ENCODE results near the gene SLC12A7. TPM values are rescaled to one million over a fixed set of nuclear protein-coding genes. Genes with fewer than 3 reads are reported as not detected.
"Not testable (repeated sequence)": the region's sequence is repeated elsewhere in the genome, so short reads cannot be mapped to it uniquely, and the experiment has no call there.

Gene SLC12A7
- total RNA-seq, 4 donors from 2014 or later, result 10.6 to 32.2 (median 18.1) TPM

- WGBS, 2 donors, result 78 to 85% methylated on average over 25 to 28 of the region's 28 CpGs
- H3K4me3 ChIP-seq (ENCODE audit: low read depth, poor library complexity, severe bottlenecking), result no peak overlapping the region
- intact Hi-C loops (cut with DNase I; ENCODE audit: low total_unique reads), result no loop called here
- peak in 1 of 2 donors; percentile 93 for DNase-seq (ENCODE audit: low spot score in 2 of 2)
- TF ChIP-seq CTCF (IDR thresholded peaks at IDR 0.05) (no peak), POLR2A (IDR thresholded peaks at IDR 0.05) (no peak)
Observed at GRCh38 chr5:1098986-1099597, 12.8 kb downstream of the SLC12A7 start.

- H3K4me3 ChIP-seq (ENCODE audit: low read depth, poor library complexity, severe bottlenecking); DNase-seq (ENCODE audit: low spot score in 2 of 2); intact Hi-C loops (cut with DNase I; ENCODE audit: low total_unique reads): not testable (repeated sequence)
- 81 to 82% methylated on average over 6 to 7 of the region's 7 CpGs for WGBS, 2 donors
Observed at GRCh38 chr5:1097988-1098385, 13.9 kb downstream of the SLC12A7 start.

GRCh38 chr5:1097381-1097987 lies 14.4 kb downstream of the SLC12A7 start:
- no peak for TF ChIP-seq POLR2A (IDR thresholded peaks at IDR 0.05)
- intact Hi-C loops (cut with DNase I; ENCODE audit: low total_unique reads), result no loop called here
- WGBS, 2 donors, result 79 to 81% methylated on average over 22 of the region's 22 CpGs
- H3K4me3 ChIP-seq (ENCODE audit: low read depth, poor library complexity, severe bottlenecking), result no peak overlapping the region
- DNase-seq (ENCODE audit: low spot score in 2 of 2), result no peak

- 74 to 83% methylated on average over 10 of the region's 10 CpGs for WGBS, 2 donors
- no peak for DNase-seq (ENCODE audit: low spot score in 2 of 2)
- TF ChIP-seq POLR2A (IDR thresholded peaks at IDR 0.05) (no peak), CTCF (IDR thresholded peaks at IDR 0.05) (no peak)
- no peak overlapping the region for H3K4me3 ChIP-seq (ENCODE audit: low read depth, poor library complexity, severe bottlenecking)
- intact Hi-C loops (cut with DNase I; ENCODE audit: low total_unique reads), result no loop called here
Observed at GRCh38 chr5:1096838-1097237, 15.0 kb downstream of the SLC12A7 start.

- WGBS, 2 donors, result 90 to 91% methylated on average over 11 of the region's 11 CpGs
- intact Hi-C loops (cut with DNase I; ENCODE audit: low total_unique reads), result no loop called here
- H3K4me3 ChIP-seq (ENCODE audit: low read depth, poor library complexity, severe bottlenecking), result no peak overlapping the region
- TF ChIP-seq POLR2A (IDR thresholded peaks at IDR 0.05), result no peak
- DNase-seq (ENCODE audit: low spot score in 2 of 2), result no peak
Observed at GRCh38 chr5:1095990-1096363, 15.9 kb downstream of the SLC12A7 start.

GRCh38 chr5:1095302-1095989 lies 16.4 kb downstream of the SLC12A7 start:
- intact Hi-C loops (cut with DNase I; ENCODE audit: low total_unique reads), result no loop called here
- no peak overlapping the region for H3K4me3 ChIP-seq (ENCODE audit: low read depth, poor library complexity, severe bottlenecking)
- DNase-seq (ENCODE audit: low spot score in 2 of 2), result no peak
- TF ChIP-seq POLR2A (IDR thresholded peaks at IDR 0.05), result no peak
- TF ChIP-seq CTCF (IDR thresholded peaks at IDR 0.05), result no peak
- 92 to 96% methylated on average over 16 to 22 of the region's 22 CpGs for WGBS, 2 donors

- no peak overlapping the region for H3K4me3 ChIP-seq (ENCODE audit: low read depth, poor library complexity, severe bottlenecking)
- DNase-seq (ENCODE audit: low spot score in 2 of 2), result no peak
- intact Hi-C loops (cut with DNase I; ENCODE audit: low total_unique reads), result no loop called here
- 89 to 92% methylated on average over 21 of the region's 21 CpGs for WGBS, 2 donors
- TF ChIP-seq CTCF (IDR thresholded peaks at IDR 0.05), result no peak
- no peak for TF ChIP-seq POLR2A (IDR thresholded peaks at IDR 0.05)
Observed at GRCh38 chr5:1094670-1095190, 17.1 kb downstream of the SLC12A7 start.
